Activated CD8-positive, alpha-beta memory T cell treated with anti-CD3 and anti-CD28 coated beads, Interleukin-2, amount 50 U/mL, for 24 hours (primary cell): ENCODE data around the gene PICK1.
"Not testable (repeated sequence)": the region's sequence is repeated elsewhere in the genome, so short reads cannot be mapped to it uniquely, and the experiment has no call there.

Experiments
- DNase-seq: peaks from one replicate; pipeline ENCODE4 v3.0.0-alpha.2; 2020; ENCODE audit errors: extremely low read depth

PICK1 gene

DNA sequence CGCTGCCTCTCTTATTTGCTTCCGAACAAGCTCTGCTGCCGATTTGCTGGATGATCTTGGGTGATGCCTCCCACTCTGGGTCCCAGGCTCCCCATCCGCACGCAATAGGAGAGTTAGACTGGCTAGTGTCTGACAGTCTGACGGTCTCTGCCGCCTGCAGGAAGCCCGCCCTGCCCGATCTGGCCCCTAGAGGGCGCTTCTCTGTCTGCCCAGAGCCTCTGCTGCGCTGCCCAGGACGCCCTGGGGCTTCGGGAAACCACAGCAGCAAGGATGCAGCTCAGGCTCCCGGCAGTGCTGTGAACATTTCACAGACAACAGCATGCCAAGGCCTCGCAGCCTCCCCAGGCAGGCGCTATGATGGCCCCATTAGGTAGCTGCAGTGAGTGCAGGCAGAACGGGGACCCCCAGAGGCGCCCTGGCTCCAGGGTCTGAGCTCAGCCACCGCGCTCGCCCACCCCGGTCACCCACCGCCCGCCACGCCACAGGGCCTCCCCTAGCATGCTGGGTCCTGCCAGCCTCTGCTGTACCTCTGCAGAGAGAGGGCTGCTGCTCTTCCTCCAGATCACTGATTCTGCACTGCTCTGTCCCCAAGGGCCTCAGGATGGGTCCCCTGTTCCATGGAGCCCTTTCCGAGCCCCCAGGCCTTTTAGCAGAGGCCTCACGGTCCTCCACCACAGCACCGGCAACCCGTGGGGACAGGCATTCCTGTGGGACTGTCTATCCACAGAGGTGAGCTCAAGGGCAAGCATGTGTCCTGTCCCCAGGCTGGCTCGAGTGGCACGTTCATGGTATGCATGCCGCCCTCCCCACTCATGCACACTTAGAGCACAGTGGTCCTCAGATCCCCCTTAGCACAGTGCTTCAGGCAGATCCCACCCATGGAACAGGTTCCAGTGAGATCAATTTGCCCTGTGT lies 57.5 kb downstream of the PICK1 start:
- DNase-seq, result peak; percentile 45

- no peak for DNase-seq
These were observed 58.4 kb downstream of the PICK1 start for GRCh38 chr22:38115423-38116205.

DNA sequence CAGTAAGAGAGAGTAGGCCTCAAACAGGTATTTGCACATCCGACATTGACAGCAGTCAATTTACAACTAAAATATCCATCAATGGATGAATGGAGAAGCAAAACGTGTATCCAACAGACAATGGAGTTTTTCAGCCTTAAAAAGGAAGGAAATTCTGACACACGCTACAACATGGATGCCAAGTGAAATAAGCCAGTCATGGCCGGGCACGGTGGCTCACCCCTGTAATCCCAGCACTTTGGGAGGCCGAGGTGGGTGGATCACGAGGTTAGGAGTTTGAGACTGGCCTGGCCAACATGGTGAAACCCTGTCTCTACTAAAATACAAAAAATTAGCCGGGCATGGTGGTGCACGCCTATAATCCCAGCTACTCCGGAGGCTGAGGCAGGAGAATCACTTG lies 60.4 kb downstream of the PICK1 start:
- DNase-seq, result not testable (repeated sequence)

GRCh38 chr22:38118182-38118581 lies 61.0 kb downstream of the PICK1 start:
- DNase-seq, result no peak

DNA sequence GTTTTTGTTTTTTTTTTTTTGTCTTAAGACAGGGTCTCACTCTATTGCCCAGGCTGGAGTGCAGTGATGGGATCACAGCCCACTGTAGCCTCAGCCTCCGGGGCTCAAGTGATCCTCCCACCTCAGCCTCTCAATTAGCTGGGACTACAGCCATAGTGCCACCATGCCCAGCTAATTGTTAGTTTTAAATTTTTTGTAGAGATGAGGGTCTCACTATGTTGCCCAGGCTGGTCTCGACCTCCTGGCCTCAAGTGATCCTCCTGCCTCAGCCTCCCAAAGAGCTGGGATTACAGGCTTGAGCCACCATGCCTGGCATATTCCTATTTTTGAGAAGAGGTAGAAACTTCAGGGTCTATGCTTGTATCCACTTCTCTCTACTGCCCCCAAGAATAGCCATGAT lies 61.5 kb downstream of the PICK1 start:
- DNase-seq, result not testable (repeated sequence)

- no peak for DNase-seq
These were observed 63.3 kb downstream of the PICK1 start for GRCh38 chr22:38120359-38121110.

DNA sequence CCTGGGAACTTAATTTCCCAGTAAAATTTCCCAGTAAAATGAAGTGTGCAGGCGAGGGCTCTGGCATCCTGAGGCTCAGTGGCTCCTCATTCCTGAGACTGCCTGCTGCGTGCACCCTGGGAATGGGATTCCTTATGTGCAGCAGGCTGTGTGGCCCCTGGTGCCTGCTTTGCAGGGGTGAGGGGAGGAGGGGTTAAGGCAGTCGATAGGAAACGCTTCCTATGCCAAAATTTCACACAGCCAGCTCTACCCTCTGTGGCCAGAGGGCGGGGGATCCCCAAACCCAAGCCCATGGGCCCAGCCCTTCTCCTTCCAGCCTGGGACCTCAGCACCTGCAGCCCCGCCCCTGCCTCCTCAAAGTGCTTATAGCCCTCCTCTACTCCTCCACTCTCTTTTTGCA lies 65.4 kb downstream of the PICK1 start:
- no peak for DNase-seq

DNA sequence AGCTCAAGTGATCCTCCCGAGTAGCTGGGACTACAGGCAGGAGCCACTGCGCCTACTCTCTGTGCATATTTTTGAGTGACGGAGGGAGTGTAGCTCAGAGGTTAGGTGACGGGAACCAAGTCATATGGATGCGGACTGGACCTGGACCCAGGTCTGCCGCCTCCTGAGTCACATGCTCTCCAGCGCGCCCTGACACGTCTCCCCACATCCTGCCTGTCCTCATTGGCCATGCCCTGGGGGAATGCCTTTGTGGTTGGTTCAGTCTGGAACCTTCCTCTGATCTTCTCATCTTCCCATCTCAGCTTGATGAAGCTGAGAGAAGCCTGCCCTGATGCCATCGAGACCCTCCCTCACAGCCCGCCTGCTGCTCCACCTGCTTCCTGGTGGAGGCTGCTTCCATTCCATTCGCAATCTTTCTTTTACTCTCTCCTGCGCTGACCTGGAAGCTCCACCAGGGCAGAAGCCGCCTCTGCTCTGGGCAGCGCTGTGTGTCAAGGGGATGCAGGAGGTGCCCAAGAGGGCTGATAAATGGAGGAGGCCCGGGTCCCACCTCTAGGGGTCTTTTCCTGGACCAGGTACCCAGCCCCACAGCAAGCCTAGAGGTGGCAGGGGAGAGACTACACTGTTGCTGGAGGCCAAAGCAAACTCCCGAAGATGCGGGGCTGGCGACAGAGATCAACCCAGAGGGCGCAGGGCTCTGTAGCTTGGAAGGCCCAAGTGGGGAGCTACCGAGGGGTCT lies 67.2 kb downstream of the PICK1 start:
- DNase-seq, result no peak

DNA sequence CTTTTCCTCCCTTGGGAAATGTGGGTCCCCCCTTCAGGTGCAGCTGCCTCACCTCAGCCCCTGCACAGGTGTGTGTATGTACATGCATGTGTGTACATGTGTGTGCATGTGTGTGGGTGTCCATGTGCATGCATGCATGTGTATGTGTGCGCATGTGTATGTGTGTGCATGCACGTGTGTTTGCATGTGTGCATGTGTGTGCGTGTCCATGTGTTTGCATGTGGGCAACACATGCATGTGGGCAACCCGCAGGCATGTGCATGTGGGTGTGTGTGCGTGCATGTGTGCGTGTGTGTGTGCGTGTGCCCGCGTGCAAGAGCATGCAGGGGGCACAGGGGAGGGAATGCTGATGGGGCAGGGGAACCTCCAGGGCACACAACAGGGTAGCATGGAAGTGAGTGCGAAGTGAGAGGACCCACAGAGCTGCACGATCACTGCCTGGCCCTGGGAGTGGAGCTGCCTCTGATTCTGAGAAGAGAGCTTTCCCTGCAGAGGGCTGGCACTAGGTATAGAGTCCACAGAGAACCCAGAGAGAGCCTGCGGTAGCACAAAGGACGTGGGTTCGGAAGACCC lies 67.9 kb downstream of the PICK1 start:
- DNase-seq, result no peak
